Stomach (tissue), 4 donors: ENCODE results near the gene CPO.

Experiments
- EP300 ChIP-seq: sonication (generic); formaldehyde crosslinking; IDR thresholded peaks from one replicate; pipeline ENCODE4 v1.6.1; 2017; ENCODE audit warnings: antibody characterized with exemption
- TF ChIP-seq, protein P1 (sequence below), 7 experiments: fragments of 450-650 bp in 4 of 7; fragments of 200-600 bp in 3 of 7; sonication (generic) in 3 of 7; IDR thresholded peaks; one replicate each; pipeline ENCODE4 v1.5.1; 2016 to 2019; ENCODE audit warnings: antibody characterized with exemption in 7 of 7, control low read depth in 2 of 7, mild to moderate bottlenecking in 1 of 7

DNA sequence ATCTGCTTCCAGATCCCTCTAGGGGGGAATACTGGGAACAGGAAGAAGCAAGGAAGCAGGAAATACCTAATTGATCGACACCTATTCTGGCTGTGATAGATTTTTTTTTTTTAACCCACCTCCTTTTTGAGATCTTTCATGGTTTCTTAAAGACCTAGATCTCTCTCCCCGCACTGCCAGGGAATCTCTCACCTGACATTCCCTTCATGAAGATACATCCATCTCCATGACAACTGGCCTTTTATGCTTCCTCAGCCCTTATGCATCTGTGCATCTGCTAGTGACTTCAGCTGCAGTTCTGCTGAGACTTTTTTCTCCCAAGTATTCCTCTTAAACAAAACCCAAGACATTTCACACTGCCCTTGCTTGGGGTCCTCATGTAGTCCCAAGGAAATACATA is 21.1 kb upstream of the CPO start:
- no peak for TF ChIP-seq EP300
- TF ChIP-seq, protein P1, sequence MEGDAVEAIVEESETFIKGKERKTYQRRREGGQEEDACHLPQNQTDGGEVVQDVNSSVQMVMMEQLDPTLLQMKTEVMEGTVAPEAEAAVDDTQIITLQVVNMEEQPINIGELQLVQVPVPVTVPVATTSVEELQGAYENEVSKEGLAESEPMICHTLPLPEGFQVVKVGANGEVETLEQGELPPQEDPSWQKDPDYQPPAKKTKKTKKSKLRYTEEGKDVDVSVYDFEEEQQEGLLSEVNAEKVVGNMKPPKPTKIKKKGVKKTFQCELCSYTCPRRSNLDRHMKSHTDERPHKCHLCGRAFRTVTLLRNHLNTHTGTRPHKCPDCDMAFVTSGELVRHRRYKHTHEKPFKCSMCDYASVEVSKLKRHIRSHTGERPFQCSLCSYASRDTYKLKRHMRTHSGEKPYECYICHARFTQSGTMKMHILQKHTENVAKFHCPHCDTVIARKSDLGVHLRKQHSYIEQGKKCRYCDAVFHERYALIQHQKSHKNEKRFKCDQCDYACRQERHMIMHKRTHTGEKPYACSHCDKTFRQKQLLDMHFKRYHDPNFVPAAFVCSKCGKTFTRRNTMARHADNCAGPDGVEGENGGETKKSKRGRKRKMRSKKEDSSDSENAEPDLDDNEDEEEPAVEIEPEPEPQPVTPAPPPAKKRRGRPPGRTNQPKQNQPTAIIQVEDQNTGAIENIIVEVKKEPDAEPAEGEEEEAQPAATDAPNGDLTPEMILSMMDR (IDR thresholded peaks at IDR 0.05) = no peak
